Measurements from ENCODE around the gene CAGE1. TPM values are rescaled to one million over a fixed set of nuclear protein-coding genes. Genes with fewer than 3 reads are reported as not detected.
A peak's percentile ranks its signal among the peaks of the same experiment; 100 is the strongest.

CAGE1 gene
- total and polyA plus RNA-seq, 2 experiments from 2014 or later = not detected

DNA sequence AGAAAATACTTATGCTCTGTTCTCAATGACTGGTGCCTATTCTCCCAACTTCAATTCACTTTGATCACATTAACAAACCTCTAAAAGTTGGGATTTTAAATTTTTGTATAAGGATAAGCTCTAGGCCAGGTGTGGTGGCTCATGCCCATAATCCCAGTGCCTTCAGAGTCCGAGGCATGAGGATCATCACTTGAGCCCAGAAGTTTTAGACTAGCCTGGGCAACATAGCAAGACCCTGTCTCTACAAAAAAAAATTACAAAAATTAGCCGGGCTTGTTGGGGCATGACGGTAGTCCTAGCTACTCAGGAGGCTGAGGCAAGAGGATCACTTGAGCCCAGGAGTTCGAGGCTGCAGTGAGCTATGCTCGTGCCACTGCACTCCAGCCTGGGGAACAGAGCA, 80.5 kb downstream of the CAGE1 start:
- TF ChIP-seq EZH2phosphoT487 (IDR thresholded peaks at IDR 0.05; ENCODE audit: insufficient read depth, low read depth) = no peak
- TF ChIP-seq EZH2 (IDR thresholded peaks at IDR 0.05; ENCODE audit: insufficient read depth, poor library complexity, severe bottlenecking) = no peak
- Histone ChIP-seq H3K27me3 (replicated peaks; ENCODE audit: insufficient read depth) (no peaks in the 10 kb centered on the region), H3K9me2 (ENCODE audit: insufficient read depth) (no peaks in the 10 kb centered on the region), H3K27ac (no peak overlapping the region), H3K4me2 (ENCODE audit: unreplicated experiment) (no peak overlapping the region), H3K79me2 (ENCODE audit: insufficient read depth) (peaks cover 88% of the 10 kb centered on the region), H2AFZ (no peak overlapping the region), H4K20me1 (ENCODE audit: insufficient read depth) (no peaks in the 10 kb centered on the region), H3K9me3 (ENCODE audit: low read depth) (no peaks in the 10 kb centered on the region), H3K9ac (peak overlapping the region; percentile 30; the same call in 1 of the 2 replicates), H3K4me3 (no peak overlapping the region), H3K4me1 (ENCODE audit: insufficient read depth) (peaks cover 28% of the 10 kb centered on the region), H3F3A (ENCODE audit: insufficient read depth) (peaks cover 23% of the 10 kb centered on the region), H3K36me3 (ENCODE audit: low read depth) (peaks cover 49% of the 10 kb centered on the region)
- in situ Hi-C loops (cut with MboI) = loop anchor here (5.0 kb wide), 1 partner anchor 303 kb away; no protein-coding TSS in a partner anchor
- no peak for DNase-seq
- WGBS, 2 experiments (ENCODE audit: low coverage in 1 of 2, low lambda C conversion rate in 2 of 2, missing lambda C conversion rate in 2 of 2) = 97 to 99% methylated on average over 5 of the region's 5 CpGs

GRCh38 chr6:7307533-7307932, 82.0 kb downstream of the CAGE1 start:
- H3K4me1 ChIP-seq (ENCODE audit: insufficient read depth) = peaks cover 23% of the 10 kb centered on the region; the same call in 1 of the 2 replicates
- TF ChIP-seq EZH2phosphoT487 (IDR thresholded peaks at IDR 0.05; ENCODE audit: insufficient read depth, low read depth) = no peak
- TF ChIP-seq EZH2 (IDR thresholded peaks at IDR 0.05; ENCODE audit: insufficient read depth, poor library complexity, severe bottlenecking) = no peak
- peaks cover 59% of the 10 kb centered on the region for H3K36me3 ChIP-seq (ENCODE audit: low read depth)
- H3K9me2 ChIP-seq (ENCODE audit: insufficient read depth) = no peaks in the 10 kb centered on the region
- no peaks in the 10 kb centered on the region for H3K27me3 ChIP-seq (replicated peaks; ENCODE audit: insufficient read depth)
- DNase-seq = no peak
- 86 to 91% methylated on average over 5 of the region's 5 CpGs for WGBS, 2 experiments (ENCODE audit: low coverage in 1 of 2, low lambda C conversion rate in 2 of 2, missing lambda C conversion rate in 2 of 2)
- no peak overlapping the region for H2AFZ ChIP-seq
- H3K4me3 ChIP-seq = no peak overlapping the region
- H3F3A ChIP-seq (ENCODE audit: insufficient read depth) = peaks cover 20% of the 10 kb centered on the region
- no peak overlapping the region for H3K4me2 ChIP-seq (ENCODE audit: unreplicated experiment)
- no peaks in the 10 kb centered on the region for H4K20me1 ChIP-seq (ENCODE audit: insufficient read depth)
- no peaks in the 10 kb centered on the region for H3K9me3 ChIP-seq (ENCODE audit: low read depth)
- no peak overlapping the region for H3K27ac ChIP-seq
- H3K79me2 ChIP-seq (ENCODE audit: insufficient read depth) = peaks cover 100% of the 10 kb centered on the region
- no peak overlapping the region for H3K9ac ChIP-seq
- in situ Hi-C loops (cut with MboI) = loop anchor here (5.0 kb wide), 1 partner anchor 305 kb away; no protein-coding TSS in a partner anchor

GRCh38 chr6:7304821-7305220, 84.7 kb downstream of the CAGE1 start:
- Histone ChIP-seq H3K9ac (no peak overlapping the region), H4K20me1 (ENCODE audit: insufficient read depth) (no peaks in the 10 kb centered on the region), H2AFZ (no peak overlapping the region), H3K27ac (no peak overlapping the region), H3K4me1 (ENCODE audit: insufficient read depth) (peaks cover 8% of the 10 kb centered on the region; the same call in 1 of the 2 replicates), H3K9me2 (ENCODE audit: insufficient read depth) (no peaks in the 10 kb centered on the region), H3K27me3 (replicated peaks; ENCODE audit: insufficient read depth) (no peaks in the 10 kb centered on the region), H3K79me2 (ENCODE audit: insufficient read depth) (peaks cover 100% of the 10 kb centered on the region), H3K9me3 (ENCODE audit: low read depth) (no peaks in the 10 kb centered on the region), H3K36me3 (ENCODE audit: low read depth) (peaks cover 81% of the 10 kb centered on the region), H3F3A (ENCODE audit: insufficient read depth) (peaks cover 18% of the 10 kb centered on the region), H3K4me3 (no peak overlapping the region), H3K4me2 (ENCODE audit: unreplicated experiment) (no peak overlapping the region)
- in situ Hi-C loops (cut with MboI) = loop anchor here (5.0 kb wide), 1 partner anchor 307 kb away; no protein-coding TSS in a partner anchor
- WGBS, 2 experiments (ENCODE audit: low coverage in 1 of 2, low lambda C conversion rate in 2 of 2, missing lambda C conversion rate in 2 of 2) = 88 to 96% methylated on average over 1 of the region's 1 CpG
- no peak for DNase-seq
- no peak for TF ChIP-seq EZH2 (IDR thresholded peaks at IDR 0.05; ENCODE audit: insufficient read depth, poor library complexity, severe bottlenecking)

DNA sequence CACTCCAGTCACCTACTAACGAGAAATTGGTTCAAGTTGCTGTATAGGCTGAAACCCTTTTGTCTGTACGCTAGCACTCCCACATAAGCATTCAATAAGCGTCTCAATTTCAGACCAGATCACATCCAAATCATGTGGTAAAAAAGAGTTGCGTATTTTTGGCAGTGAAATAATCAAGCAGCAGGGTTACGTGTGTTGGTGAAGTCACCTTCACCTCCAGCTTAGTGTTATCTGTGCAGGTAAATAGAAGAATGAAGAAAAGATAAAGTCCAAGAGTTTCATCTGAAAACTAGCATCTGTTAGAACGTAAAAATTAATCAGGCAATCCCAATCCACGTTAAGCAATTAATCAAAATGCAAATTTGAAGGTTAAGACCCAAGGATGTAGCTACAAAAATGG, 87.8 kb downstream of the CAGE1 start:
- Histone ChIP-seq H3K9me3 (ENCODE audit: low read depth) (no peaks in the 10 kb centered on the region), H3K79me2 (ENCODE audit: insufficient read depth) (peaks cover 99% of the 10 kb centered on the region), H3K4me3 (no peak overlapping the region), H2AFZ (no peak overlapping the region), H4K20me1 (ENCODE audit: insufficient read depth) (no peaks in the 10 kb centered on the region), H3F3A (ENCODE audit: insufficient read depth) (peaks cover 18% of the 10 kb centered on the region), H3K36me3 (ENCODE audit: low read depth) (peaks cover 82% of the 10 kb centered on the region), H3K27ac (no peak overlapping the region), H3K4me1 (ENCODE audit: insufficient read depth) (no peaks in the 10 kb centered on the region), H3K27me3 (replicated peaks; ENCODE audit: insufficient read depth) (no peaks in the 10 kb centered on the region), H3K9me2 (ENCODE audit: insufficient read depth) (no peaks in the 10 kb centered on the region), H3K9ac (no peak overlapping the region), H3K4me2 (ENCODE audit: unreplicated experiment) (no peak overlapping the region)
- in situ Hi-C loops (cut with MboI) = no loop called here
- 87 to 90% methylated on average over 7 of the region's 7 CpGs for WGBS, 2 experiments (ENCODE audit: low coverage in 1 of 2, low lambda C conversion rate in 2 of 2, missing lambda C conversion rate in 2 of 2)
- TF ChIP-seq EZH2phosphoT487 (IDR thresholded peaks at IDR 0.05; ENCODE audit: insufficient read depth, low read depth) (no peak), EZH2 (IDR thresholded peaks at IDR 0.05; ENCODE audit: insufficient read depth, poor library complexity, severe bottlenecking) (no peak)
- no peak for DNase-seq

GRCh38 chr6:7300926-7301325, 88.6 kb downstream of the CAGE1 start:
- H3K9me2 ChIP-seq (ENCODE audit: insufficient read depth) = no peaks in the 10 kb centered on the region
- no peaks in the 10 kb centered on the region for H4K20me1 ChIP-seq (ENCODE audit: insufficient read depth)
- TF ChIP-seq EZH2phosphoT487 (IDR thresholded peaks at IDR 0.05; ENCODE audit: insufficient read depth, low read depth) (no peak), EZH2 (IDR thresholded peaks at IDR 0.05; ENCODE audit: insufficient read depth, poor library complexity, severe bottlenecking) (no peak)
- no peak overlapping the region for H3K4me3 ChIP-seq
- H3K27me3 ChIP-seq (replicated peaks; ENCODE audit: insufficient read depth) = no peaks in the 10 kb centered on the region
- no peak overlapping the region for H3K27ac ChIP-seq
- no peak for DNase-seq
- no peaks in the 10 kb centered on the region for H3K9me3 ChIP-seq (ENCODE audit: low read depth)
- H2AFZ ChIP-seq = no peak overlapping the region
- H3K79me2 ChIP-seq (ENCODE audit: insufficient read depth) = peaks cover 99% of the 10 kb centered on the region
- no peaks in the 10 kb centered on the region for H3K4me1 ChIP-seq (ENCODE audit: insufficient read depth)
- 89 to 93% methylated on average over 5 of the region's 5 CpGs for WGBS, 2 experiments (ENCODE audit: low coverage in 1 of 2, low lambda C conversion rate in 2 of 2, missing lambda C conversion rate in 2 of 2)
- no peak overlapping the region for H3K4me2 ChIP-seq (ENCODE audit: unreplicated experiment)
- no peak overlapping the region for H3K9ac ChIP-seq
- H3F3A ChIP-seq (ENCODE audit: insufficient read depth) = peaks cover 20% of the 10 kb centered on the region
- in situ Hi-C loops (cut with MboI) = no loop called here
- H3K36me3 ChIP-seq (ENCODE audit: low read depth) = peaks cover 89% of the 10 kb centered on the region
